Measurements from ENCODE around the gene RAPGEF2.

- TF ChIP-seq CTCF (IDR thresholded peaks at IDR 0.05; ENCODE audit: insufficient read depth, low read length, poor library complexity, severe bottlenecking) (no peak), EZH2phosphoT487 (conservative IDR thresholded peaks at IDR 0.05; ENCODE audit: low read length) (no peak)
These were observed 106.4 kb downstream of the RAPGEF2 start for GRCh38 chr4:159209249-159209648.
